HEK293 (cell line): ENCODE data around the gene CKLF.

ENCODE experiments used
- CTCF ChIA-PET: fragments of 350-600 bp; formaldehyde crosslinking; extraction: SDS; loops from one replicate; lab custom pipeline; 2021; ENCODE audit warnings: antibody characterized with exemption; lab: Yijun Ruan, JAX
- POLR2A ChIA-PET: fragments of 300-600 bp; formaldehyde crosslinking; extraction: SDS; loops from one replicate; lab custom pipeline; 2020; ENCODE audit warnings: antibody characterized with exemption, inconsistent platforms; lab: Yijun Ruan, JAX
- H3K27ac ChIP-seq: fragments of 200-500 bp; sonication (Bioruptor generic); 2 replicates; pipeline ENCODE4 v1.5.1; 2014; ENCODE audit warnings: low read depth, low read length, control low read depth, inconsistent platforms; ENCODE audit errors: extremely low read depth
- H3K36me3 ChIP-seq, 2 experiments: fragments of 200-500 bp in 1 of 2; sonication (Bioruptor generic) in 1 of 2; 1 replicate in 1 of 2; 2 replicates in 1 of 2; pipeline ENCODE4 v1.5.1; 2014 to 2017; ENCODE audit warnings: inconsistent platforms in 2 of 2, low read length in 2 of 2; ENCODE audit not compliant: control insufficient read depth in 2 of 2, insufficient read depth in 1 of 2
- H3K4me1 ChIP-seq: fragments of 200-500 bp; sonication (Bioruptor generic); 2 replicates; pipeline ENCODE4 v1.5.1; 2014; ENCODE audit warnings: mild to moderate bottlenecking, low read length, inconsistent platforms; ENCODE audit not compliant: control insufficient read depth, insufficient read depth
- H3K4me3 ChIP-seq: 2 replicates; pipeline ENCODE4 v1.5.1; 2011; ENCODE audit warnings: low read depth, mild to moderate bottlenecking, control low read depth, low read length, moderate library complexity
- H3K9me3 ChIP-seq: fragments of 200-500 bp; sonication (Bioruptor generic); 2 replicates; pipeline ENCODE4 v1.5.1; 2014; ENCODE audit warnings: low read depth, low read length, inconsistent platforms; ENCODE audit not compliant: control insufficient read depth, insufficient read depth
- EGR2 ChIP-seq: fragments of 450-650 bp; formaldehyde crosslinking; IDR thresholded peaks from 2 replicates; pipeline ENCODE4 v1.5.1; 2016; ENCODE audit warnings: low read depth, missing biosample characterization, missing genetic modification characterization
- FEZF1 ChIP-seq: fragments of 450-650 bp; formaldehyde crosslinking; IDR thresholded peaks from 2 replicates; pipeline ENCODE4 v1.5.1; 2016; ENCODE audit warnings: missing biosample characterization, missing genetic modification characterization
- GLIS2 ChIP-seq: fragments of 450-650 bp; formaldehyde crosslinking; IDR thresholded peaks from 2 replicates; pipeline ENCODE4 v1.5.1; 2016; ENCODE audit warnings: missing biosample characterization, missing genetic modification characterization
- MEIS1 ChIP-seq: sonication (generic); formaldehyde crosslinking; IDR thresholded peaks from 2 replicates; pipeline ENCODE4 v1.8.1; 2022; ENCODE audit warnings: missing genetic modification reagents, mild to moderate bottlenecking, borderline replicate concordance
- SCRT1 ChIP-seq: fragments of 450-650 bp; formaldehyde crosslinking; IDR thresholded peaks from 2 replicates; pipeline ENCODE4 v1.5.1; 2016; ENCODE audit warnings: missing biosample characterization, missing genetic modification characterization, borderline replicate concordance
- SP2 ChIP-seq: fragments of 450-650 bp; formaldehyde crosslinking; IDR thresholded peaks from 2 replicates; pipeline ENCODE4 v1.5.1; 2016; ENCODE audit warnings: missing biosample characterization, missing genetic modification characterization
- SP7 ChIP-seq: fragments of 450-650 bp; formaldehyde crosslinking; IDR thresholded peaks from 2 replicates; pipeline ENCODE4 v1.5.1; 2016; ENCODE audit warnings: missing biosample characterization, missing genetic modification characterization
- ZBTB10 ChIP-seq: fragments of 450-650 bp; formaldehyde crosslinking; IDR thresholded peaks from 2 replicates; pipeline ENCODE4 v1.5.1; 2016; ENCODE audit warnings: missing biosample characterization, missing genetic modification characterization
- ZBTB20 ChIP-seq: fragments of 450-650 bp; formaldehyde crosslinking; IDR thresholded peaks from 2 replicates; pipeline ENCODE4 v1.5.1; 2016; ENCODE audit warnings: missing biosample characterization, missing genetic modification characterization
- ZNF2 ChIP-seq: fragments of 450-650 bp; formaldehyde crosslinking; IDR thresholded peaks from 2 replicates; pipeline ENCODE4 v1.5.1; 2016; ENCODE audit warnings: missing biosample characterization, missing genetic modification characterization
- ZNF302 ChIP-seq: fragments of 450-650 bp; formaldehyde crosslinking; IDR thresholded peaks from 2 replicates; pipeline ENCODE4 v1.5.1; 2016; ENCODE audit warnings: missing biosample characterization, missing genetic modification characterization, low read depth
- ZNF366 ChIP-seq: fragments of 450-650 bp; formaldehyde crosslinking; conservative IDR thresholded peaks from 2 replicates; pipeline ENCODE4 v1.5.1; 2016; ENCODE audit warnings: missing biosample characterization, missing genetic modification characterization
- ZNF449 ChIP-seq: fragments of 450-650 bp; formaldehyde crosslinking; IDR thresholded peaks from 2 replicates; pipeline ENCODE4 v1.5.1; 2017; ENCODE audit warnings: missing biosample characterization, mild to moderate bottlenecking, missing genetic modification characterization, moderate library complexity
- ZNF48 ChIP-seq: fragments of 450-650 bp; formaldehyde crosslinking; IDR thresholded peaks from 2 replicates; pipeline ENCODE4 v1.5.1; 2016; ENCODE audit warnings: missing biosample characterization, missing genetic modification characterization
- ZNF518A ChIP-seq: fragments of 450-650 bp; formaldehyde crosslinking; conservative IDR thresholded peaks from 2 replicates; pipeline ENCODE4 v1.5.1; 2016; ENCODE audit warnings: low read depth, missing biosample characterization, missing genetic modification characterization
- ZNF585B ChIP-seq: fragments of 450-650 bp; formaldehyde crosslinking; IDR thresholded peaks from 2 replicates; pipeline ENCODE4 v1.5.1; 2016; ENCODE audit warnings: missing biosample characterization, missing genetic modification characterization
- ZNF629 ChIP-seq: fragments of 450-650 bp; formaldehyde crosslinking; IDR thresholded peaks from 2 replicates; pipeline ENCODE4 v1.5.1; 2017; ENCODE audit warnings: missing biosample characterization, missing genetic modification characterization
- ZNF654 ChIP-seq: fragments of 450-650 bp; formaldehyde crosslinking; IDR thresholded peaks from 2 replicates; pipeline ENCODE4 v1.5.1; 2016; ENCODE audit warnings: low read depth, missing biosample characterization, missing genetic modification characterization
- ZNF76 ChIP-seq: fragments of 450-650 bp; formaldehyde crosslinking; IDR thresholded peaks from 2 replicates; pipeline ENCODE4; 2016; ENCODE audit warnings: low read depth, missing biosample characterization, missing genetic modification characterization, borderline replicate concordance
- TF ChIP-seq, protein P1 (sequence below): fragments of 450-650 bp; formaldehyde crosslinking; IDR thresholded peaks from 2 replicates; pipeline ENCODE4 v1.5.1; 2016; ENCODE audit warnings: missing biosample characterization, missing genetic modification characterization

CKLF gene

DNA sequence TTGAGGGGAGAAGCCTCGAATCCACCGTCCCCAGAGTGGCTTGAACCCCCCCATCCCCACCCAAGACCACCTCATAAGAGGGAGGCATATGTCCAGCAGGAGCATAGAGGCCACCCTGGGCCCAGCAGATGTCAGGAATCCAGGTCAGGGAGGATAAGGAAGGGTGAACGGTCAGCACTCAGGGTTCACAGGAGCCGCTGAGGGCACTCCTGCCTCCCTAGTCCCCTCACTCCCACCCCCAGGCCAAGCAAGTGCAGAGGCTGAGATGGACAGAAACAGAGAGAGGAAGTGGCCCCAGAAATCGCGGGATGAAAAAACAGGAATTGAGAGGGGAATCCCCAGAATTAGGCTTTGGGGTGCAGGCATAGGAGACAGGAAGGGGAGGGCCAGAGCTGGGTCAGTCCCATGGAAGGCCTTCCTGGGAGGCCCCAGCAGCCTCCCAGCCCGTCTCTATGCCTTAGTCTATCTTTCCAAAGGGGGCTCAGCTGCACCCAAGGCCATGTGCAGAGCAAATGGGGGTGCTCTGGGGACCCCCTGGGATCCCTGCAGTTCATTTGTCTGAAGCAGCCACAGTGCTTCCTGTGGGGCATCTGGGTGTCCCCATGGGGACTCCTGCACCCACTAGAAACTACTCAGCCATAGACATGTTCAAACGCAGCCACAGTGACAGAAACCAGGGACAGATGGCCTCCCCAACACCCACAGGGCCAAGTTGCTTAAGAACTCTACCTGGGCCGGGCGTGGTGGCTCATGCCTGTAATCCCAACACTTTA is 53.8 kb downstream of the CKLF start:
- Histone ChIP-seq H3K9me3 (no peaks in the 10 kb centered on the region), H3K4me1 (no peaks in the 10 kb centered on the region), H3K4me3 (peak overlapping the region; percentile 69), H3K27ac (no peak overlapping the region), H3K36me3 (peaks cover 2 to 25% of the 10 kb centered on the region in 2 experiments; a peak in 2 of 3 replicates)
- TF ChIP-seq ZNF76 (tag by site-specific recombination) (no peak), SP7 (tag by site-specific recombination) (no peak), GLIS2 (peak; percentile 46; the same call in 1 of the 2 replicates), SP2 (tag by site-specific recombination) (peak; percentile 16; the same call in 1 of the 2 replicates)
- CTCF ChIA-PET, result interaction anchor here (0.7 to 4.2 kb wide), 3 partner anchors 148 to 261 kb away, joined by 3 to 13 read pairs (median 3); no protein-coding TSS in a partner anchor
- POLR2A ChIA-PET, result no interaction called here

DNA sequence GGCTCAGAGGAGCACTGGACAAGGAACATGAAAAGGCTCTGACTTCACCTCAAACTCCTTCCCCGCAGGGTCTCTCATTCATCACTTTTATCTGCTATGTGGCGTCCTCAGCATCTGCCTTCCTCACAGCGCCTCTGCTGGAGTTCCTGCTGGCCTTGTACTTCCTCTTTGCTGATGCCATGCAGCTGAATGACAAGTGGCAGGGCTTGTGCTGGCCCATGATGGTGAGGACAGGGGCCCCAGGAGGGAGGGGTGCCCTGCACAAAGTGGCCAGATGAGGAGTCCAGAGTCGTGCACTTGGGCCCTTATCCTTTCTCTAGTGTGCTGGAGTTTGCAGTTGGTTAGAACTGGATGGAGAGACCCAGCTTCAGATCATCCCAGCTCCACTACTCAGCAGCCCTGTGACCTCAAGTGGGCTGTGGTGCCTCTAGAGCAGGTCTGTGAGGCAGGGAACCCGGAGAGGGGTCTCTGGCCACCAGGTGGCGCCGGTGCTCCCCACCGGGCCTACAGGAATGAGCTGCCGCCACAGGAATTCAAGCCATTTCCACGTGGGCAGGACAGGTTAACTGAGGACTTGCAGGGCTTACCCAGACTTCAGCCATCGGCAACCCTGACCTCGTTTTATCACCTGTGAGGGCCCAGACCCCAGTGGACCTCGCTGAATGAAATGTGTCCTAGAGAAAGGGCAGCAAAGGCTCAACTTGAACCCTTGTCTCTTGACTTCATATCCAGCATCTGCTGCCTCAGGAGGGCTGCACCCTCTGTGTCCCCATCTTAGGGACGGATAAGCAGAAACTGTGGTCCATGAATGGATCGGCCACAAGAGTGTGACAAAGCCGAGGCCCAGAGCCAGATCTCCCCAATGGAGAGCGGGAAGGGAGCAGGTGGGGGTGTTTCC is 56.1 kb downstream of the CKLF start:
- peaks cover 5 to 49% of the 10 kb centered on the region in 2 experiments; a peak in 2 of 3 replicates for H3K36me3 ChIP-seq
- ChIA-PET CTCF (interaction anchor here (0.6 to 4.2 kb wide), 44 partner anchors 9 to 1761 kb away, joined by 3 to 28 read pairs (median 4); partner anchors contain the start of genes NAE1 and TK2), POLR2A (interaction anchor here (1.1 to 1.7 kb wide), 2 partner anchors 9 to 259 kb away, joined by 3 to 4 read pairs; no protein-coding TSS in a partner anchor)
- H3K4me3 ChIP-seq, result no peak overlapping the region
- no peaks in the 10 kb centered on the region for H3K9me3 ChIP-seq
- H3K4me1 ChIP-seq, result no peaks in the 10 kb centered on the region
- H3K27ac ChIP-seq, result no peak overlapping the region
- TF ChIP-seq ZNF654 (tag by site-specific recombination) (peak; percentile 63), ZNF366 (tag by site-specific recombination) (0 out of 2 replicates have a peak, but pooled peaks have one; percentile 29), ZNF629 (tag by site-specific recombination) (peak; percentile 42; the same call in 1 of the 2 replicates), MEIS1 (CRISPR knock-in tag) (no peak), ZNF585B (tag by site-specific recombination) (no peak), ZNF48 (no peak), ZNF449 (tag by site-specific recombination) (no peak), SCRT1 (tag by site-specific recombination) (no peak), EGR2 (tag by site-specific recombination) (peak; percentile 42; the same call in 1 of the 2 replicates), ZNF2 (tag by site-specific recombination) (peak; percentile 59; the same call in 1 of the 2 replicates), FEZF1 (peak; percentile 19; the same call in 1 of the 2 replicates), ZNF518A (tag by site-specific recombination) (no peak), ZBTB20 (tag by site-specific recombination) (peak; percentile 59), ZNF302 (tag by site-specific recombination) (no peak), ZBTB10 (tag by site-specific recombination) (0 out of 2 replicates have a peak, but pooled peaks have one; percentile 37)
- TF ChIP-seq, protein P1, sequence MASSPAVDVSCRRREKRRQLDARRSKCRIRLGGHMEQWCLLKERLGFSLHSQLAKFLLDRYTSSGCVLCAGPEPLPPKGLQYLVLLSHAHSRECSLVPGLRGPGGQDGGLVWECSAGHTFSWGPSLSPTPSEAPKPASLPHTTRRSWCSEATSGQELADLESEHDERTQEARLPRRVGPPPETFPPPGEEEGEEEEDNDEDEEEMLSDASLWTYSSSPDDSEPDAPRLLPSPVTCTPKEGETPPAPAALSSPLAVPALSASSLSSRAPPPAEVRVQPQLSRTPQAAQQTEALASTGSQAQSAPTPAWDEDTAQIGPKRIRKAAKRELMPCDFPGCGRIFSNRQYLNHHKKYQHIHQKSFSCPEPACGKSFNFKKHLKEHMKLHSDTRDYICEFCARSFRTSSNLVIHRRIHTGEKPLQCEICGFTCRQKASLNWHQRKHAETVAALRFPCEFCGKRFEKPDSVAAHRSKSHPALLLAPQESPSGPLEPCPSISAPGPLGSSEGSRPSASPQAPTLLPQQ (tag by site-specific recombination), result peak; percentile 81; the same call in 1 of the 2 replicates
